GM12873 (cell line): ENCODE data around the gene TTC39A.

Source experiments
- TF ChIP-seq, protein P1 (sequence below): IDR thresholded peaks from 2 replicates; pipeline ENCODE4 v1.5.1; 2012; ENCODE audit warnings: low read depth, mild to moderate bottlenecking, moderate library complexity, low read length, control low read depth; ENCODE audit not compliant: insufficient read depth; ENCODE audit errors: missing control alignments

Gene TTC39A

DNA sequence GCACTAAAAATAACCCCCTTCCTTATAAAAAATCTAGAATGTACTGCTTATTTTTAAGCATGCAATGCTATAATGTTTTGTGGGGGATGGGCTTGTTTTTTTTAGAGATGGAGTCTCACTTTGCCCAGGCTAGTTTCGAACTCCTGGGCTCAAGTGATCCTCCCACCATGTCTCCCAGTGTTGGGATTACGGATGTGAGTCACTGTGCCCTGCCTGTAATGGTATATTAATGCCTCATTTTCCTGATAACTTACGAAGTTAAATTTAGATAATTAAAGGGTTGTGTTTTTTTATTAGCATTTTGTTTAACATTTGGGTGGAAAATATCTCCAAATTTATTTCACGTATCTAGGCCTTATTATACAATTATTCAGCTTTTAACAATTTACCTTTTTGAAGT lies 87.8 kb downstream of the TTC39A start:
- TF ChIP-seq, protein P1, sequence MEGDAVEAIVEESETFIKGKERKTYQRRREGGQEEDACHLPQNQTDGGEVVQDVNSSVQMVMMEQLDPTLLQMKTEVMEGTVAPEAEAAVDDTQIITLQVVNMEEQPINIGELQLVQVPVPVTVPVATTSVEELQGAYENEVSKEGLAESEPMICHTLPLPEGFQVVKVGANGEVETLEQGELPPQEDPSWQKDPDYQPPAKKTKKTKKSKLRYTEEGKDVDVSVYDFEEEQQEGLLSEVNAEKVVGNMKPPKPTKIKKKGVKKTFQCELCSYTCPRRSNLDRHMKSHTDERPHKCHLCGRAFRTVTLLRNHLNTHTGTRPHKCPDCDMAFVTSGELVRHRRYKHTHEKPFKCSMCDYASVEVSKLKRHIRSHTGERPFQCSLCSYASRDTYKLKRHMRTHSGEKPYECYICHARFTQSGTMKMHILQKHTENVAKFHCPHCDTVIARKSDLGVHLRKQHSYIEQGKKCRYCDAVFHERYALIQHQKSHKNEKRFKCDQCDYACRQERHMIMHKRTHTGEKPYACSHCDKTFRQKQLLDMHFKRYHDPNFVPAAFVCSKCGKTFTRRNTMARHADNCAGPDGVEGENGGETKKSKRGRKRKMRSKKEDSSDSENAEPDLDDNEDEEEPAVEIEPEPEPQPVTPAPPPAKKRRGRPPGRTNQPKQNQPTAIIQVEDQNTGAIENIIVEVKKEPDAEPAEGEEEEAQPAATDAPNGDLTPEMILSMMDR, result no peak

DNA sequence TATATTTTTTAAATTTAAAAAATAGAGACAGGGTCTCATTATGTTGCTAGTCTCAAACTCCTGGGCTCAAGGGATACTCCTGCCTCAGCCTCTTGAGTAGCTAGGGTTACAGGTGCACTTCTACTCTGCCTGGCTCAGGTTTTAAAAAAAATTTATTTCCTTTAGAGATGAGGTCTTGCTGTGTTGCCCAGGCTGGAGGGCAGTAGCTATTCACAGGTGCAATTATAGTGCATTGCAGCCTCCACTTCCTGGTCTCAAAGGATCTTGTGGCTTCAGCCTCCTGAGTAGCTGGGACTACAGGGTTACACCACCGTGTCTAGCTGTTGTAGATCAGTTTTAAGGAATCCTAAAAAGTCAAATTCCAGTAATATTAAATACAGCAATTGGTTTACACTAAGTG lies 89.2 kb downstream of the TTC39A start:
- TF ChIP-seq, protein P1, result no peak

DNA sequence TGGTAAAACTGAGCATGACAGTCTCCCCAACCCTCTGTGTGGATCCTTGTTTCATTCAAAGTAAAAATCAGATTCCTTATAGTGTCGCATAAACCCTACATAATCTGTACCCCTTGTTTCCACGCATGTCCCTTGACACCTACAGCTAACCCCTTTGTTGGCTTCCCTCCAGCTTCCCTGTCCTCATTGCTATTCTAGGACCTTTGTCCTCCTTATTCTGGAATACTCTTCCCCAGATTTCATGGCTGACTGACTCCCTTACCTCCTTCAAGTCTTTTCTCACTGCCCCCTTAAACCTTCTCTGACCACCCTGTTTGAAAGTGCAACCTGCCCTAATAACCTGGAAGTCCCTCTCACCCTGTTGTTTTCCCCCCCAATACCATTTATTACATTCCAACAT lies 90.3 kb downstream of the TTC39A start:
- TF ChIP-seq, protein P1, result no peak

DNA sequence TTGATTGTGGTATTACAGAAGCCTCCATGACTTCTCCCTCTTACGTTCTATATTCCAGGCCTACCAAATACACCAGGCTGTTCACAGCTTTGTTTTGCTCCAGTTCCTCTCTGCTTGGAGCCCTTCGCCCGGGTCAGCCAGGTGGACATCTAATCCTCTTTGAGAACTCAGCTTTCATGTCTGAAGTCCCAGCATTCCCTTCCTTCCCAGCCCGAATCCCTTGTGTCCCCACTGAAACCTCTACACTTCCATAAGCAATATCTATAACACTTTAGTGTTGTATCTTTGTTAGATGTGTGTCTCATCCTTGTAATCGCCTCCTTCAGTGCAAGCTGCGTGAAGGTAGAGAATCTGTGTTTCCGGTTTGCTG lies 92.3 kb downstream of the TTC39A start:
- TF ChIP-seq, protein P1, result no peak

DNA sequence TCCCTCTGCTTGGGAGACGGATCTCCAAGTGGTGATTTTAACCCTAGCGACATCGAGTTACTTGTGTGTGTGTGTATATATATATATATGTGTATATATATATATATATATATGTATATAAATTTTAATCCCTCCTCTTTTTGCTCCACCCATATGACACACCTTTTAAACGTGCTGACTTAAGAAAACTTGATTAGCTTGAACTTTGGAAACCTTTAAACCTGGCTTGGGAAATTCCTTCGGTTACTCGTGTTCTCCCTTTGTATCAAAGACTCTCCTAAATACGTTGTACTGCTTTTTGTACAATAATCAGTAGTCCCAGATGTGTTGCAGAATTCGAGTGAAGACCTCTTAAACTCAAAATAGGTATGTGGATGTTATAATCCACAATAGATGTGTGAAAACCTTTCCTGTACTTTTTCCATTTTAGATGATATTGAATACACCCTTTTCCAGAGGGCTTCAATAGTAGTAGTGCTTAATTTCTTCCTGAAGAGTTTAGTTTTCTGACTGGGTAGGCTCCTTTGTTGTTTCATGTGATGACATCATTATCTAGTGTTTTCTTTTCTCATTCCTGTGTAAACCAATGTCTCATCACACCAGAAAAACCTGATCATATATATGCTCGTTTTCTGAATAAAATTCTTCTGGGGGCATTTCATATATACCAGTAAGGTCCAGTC lies 92.9 kb downstream of the TTC39A start:
- TF ChIP-seq, protein P1, result no peak
